Stimulated activated naive CD8-positive, alpha-beta T cell treated with anti-CD3 and anti-CD28 coated beads, Interleukin-15, amount 100 ng/mL, for 72 hours (primary cell): ENCODE data around the gene IFI30.
A peak's percentile ranks its signal among the peaks of the same experiment; 100 is the strongest.
"Not testable (repeated sequence)": the region's sequence is repeated elsewhere in the genome, so short reads cannot be mapped to it uniquely, and the experiment has no call there.

ENCODE experiments used
- ATAC-seq: fragments of 150-1000 bp; cut with Tn5 transposase; 2 replicates; pipeline ENCODE4 v1.10.0; 2021; ENCODE audit warnings: mild to moderate bottlenecking, moderate library complexity
- DNase-seq, 2 donors: peaks; one replicate each; pipeline ENCODE4 v3.0.0; 2021 to 2022
- H3K27ac Mint-ChIP-seq, 2 donors: one replicate each; pipeline ENCODE4 v1.8.0; 2022; ENCODE audit warnings: mild to moderate bottlenecking in 2 of 2, mixed read lengths in 2 of 2, moderate library complexity in 2 of 2
- H3K27me3 Mint-ChIP-seq: one replicate; pipeline ENCODE4 v1.8.0; 2022; ENCODE audit warnings: mixed read lengths
- H3K4me1 Mint-ChIP-seq: one replicate; pipeline ENCODE4 v1.8.0; 2022; ENCODE audit warnings: mild to moderate bottlenecking, mixed read lengths
- H3K4me3 Mint-ChIP-seq, 2 donors: one replicate each; pipeline ENCODE4 v1.8.0; 2022; ENCODE audit warnings: mild to moderate bottlenecking in 2 of 2, mixed read lengths in 2 of 2, moderate library complexity in 1 of 2
- H3K9me3 Mint-ChIP-seq, 2 donors: one replicate each; pipeline ENCODE4 v1.8.0; 2022; ENCODE audit warnings: mixed read lengths in 2 of 2

IFI30 gene

GRCh38 chr19:18202778-18203407 lies 29.3 kb downstream of the IFI30 start:
- no peak overlapping the region for H3K27ac Mint-ChIP-seq
- H3K4me1 Mint-ChIP-seq, result peaks cover 40% of the 10 kb centered on the region
- peaks cover 14% of the 10 kb centered on the region for H3K27me3 Mint-ChIP-seq
- peak overlapping the region; percentile 95 to 96 for H3K4me3 Mint-ChIP-seq
- peak; percentile 21 to 32 for DNase-seq
- H3K9me3 Mint-ChIP-seq, result no peaks in the 10 kb centered on the region
- ATAC-seq, result no peak

DNA sequence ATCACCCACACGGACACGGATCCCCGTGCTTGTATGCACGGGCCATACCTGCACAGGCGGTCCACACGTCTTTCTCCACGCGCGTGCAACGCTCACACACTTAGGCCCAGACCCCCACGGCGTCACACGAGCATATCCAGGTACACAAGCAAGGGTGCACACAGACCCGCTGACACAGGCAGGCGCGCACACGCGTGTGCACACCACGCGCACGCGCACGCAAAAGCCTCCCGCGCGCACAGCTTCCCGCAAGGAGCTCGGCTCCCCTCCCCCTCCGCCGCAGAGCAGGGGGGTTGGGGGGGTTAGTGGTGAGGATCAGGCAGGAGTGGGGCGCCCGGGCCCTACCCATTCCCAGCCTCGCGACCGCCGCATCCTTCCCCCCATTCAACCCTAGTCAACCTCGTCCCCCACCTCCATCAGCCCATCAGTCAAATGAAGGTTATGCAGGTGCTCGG lies 29.8 kb downstream of the IFI30 start:
- peak; percentile 25 for ATAC-seq
- H3K27me3 Mint-ChIP-seq, result peaks cover 19% of the 10 kb centered on the region

DNA sequence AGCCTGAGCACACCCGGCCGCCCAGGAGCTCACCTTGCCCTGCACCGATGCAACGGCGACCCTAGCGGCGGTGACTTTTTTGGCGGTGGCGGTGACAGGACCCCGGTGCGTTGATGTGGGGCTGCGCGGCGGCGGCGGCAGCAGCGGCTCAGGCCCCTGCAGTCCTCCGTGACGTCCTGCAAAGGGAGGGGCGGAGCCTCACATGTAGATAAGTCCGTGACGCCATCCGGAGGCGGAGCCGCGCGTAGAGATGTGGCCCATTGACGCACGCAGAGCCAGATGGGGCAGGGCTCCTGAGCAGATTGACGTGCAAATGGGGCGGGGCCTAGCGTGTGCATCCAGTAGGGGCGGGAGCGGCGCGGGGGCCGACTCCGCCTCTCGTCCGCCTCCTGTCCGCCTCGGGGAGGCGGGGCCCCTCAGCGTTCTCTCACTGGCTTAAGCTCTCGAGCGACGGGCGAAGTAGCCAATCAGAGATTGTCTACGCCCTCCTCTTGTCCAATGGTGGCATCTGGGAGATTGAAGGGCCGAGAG lies 30.3 kb downstream of the IFI30 start, which contains the start of gene RAB3A:
RAB3A (minus strand) TSS at position 180 of the 531 bp plus-strand sequence. CDS start 1,302 bp downstream, outside the sequence.
- H3K27me3 Mint-ChIP-seq, result peaks cover 24% of the 10 kb centered on the region
- H3K4me3 Mint-ChIP-seq, result peak within 1 kb of the TSS; percentile 95 to 96
- peaks cover 44% of the 10 kb centered on the region for H3K4me1 Mint-ChIP-seq
- DNase-seq, result peak; percentile 98 to 99
- peak; percentile 94 for ATAC-seq
- peak within 1 kb of the TSS; percentile 86 to 90 for H3K27ac Mint-ChIP-seq
- no peaks in the 10 kb centered on the region for H3K9me3 Mint-ChIP-seq

More for the DNA sequence above, 29.8 kb downstream of the IFI30 start:
- DNase-seq, result no peak
- peak overlapping the region; percentile 95 to 96 for H3K4me3 Mint-ChIP-seq
- H3K9me3 Mint-ChIP-seq, result no peaks in the 10 kb centered on the region
- H3K27ac Mint-ChIP-seq, result peak overlapping the region; percentile 84 to 90
- peaks cover 41% of the 10 kb centered on the region for H3K4me1 Mint-ChIP-seq

DNA sequence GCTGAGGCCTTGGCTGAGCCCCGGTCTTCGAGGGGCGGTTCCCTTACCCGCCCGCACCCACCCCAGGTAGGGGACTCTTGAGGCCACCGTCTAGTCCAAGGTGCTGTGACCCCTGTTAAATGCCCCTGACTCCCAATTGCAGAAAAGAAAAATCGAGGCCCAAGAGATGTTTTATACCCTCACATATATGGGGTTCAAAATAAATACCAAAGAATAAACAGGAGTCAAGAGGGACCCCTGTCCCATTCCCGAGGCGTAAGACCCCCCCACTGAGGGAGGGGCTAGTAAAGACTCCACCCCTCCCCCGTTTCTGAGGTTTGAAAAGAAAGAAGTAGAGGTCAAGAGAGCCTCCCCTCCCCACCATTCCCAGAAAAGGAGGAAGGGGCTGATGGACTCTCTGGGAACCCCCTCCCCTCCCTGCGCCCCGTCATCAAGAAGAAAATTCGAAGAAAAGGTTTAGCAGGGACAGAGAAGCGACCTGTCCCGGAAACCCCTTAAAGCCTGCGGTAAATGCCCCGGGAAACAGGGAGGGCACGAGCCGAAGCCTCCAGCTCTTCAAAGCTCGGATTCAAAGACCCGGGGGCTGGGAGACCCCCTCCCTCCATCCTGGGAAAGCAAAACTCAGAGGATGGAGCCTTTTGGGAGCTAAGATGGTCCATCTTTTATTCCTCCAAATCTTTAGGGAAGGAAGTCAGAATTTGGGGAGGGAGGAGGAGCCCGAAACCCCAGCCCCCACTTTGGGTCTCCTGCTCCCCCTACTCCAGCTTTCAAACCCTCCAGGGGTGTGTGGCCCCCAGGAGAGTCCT lies 31.0 kb downstream of the IFI30 start:
- peak overlapping the region; percentile 87 to 95 for H3K4me3 Mint-ChIP-seq
- peak overlapping the region; percentile 86 to 90 for H3K27ac Mint-ChIP-seq
- H3K4me1 Mint-ChIP-seq, result peaks cover 44% of the 10 kb centered on the region
- peaks cover 30% of the 10 kb centered on the region for H3K27me3 Mint-ChIP-seq
- ATAC-seq (peak; percentile 24), DNase-seq (peak in 1 of 2 donors; percentile 53)
- H3K9me3 Mint-ChIP-seq, result no peaks in the 10 kb centered on the region

DNA sequence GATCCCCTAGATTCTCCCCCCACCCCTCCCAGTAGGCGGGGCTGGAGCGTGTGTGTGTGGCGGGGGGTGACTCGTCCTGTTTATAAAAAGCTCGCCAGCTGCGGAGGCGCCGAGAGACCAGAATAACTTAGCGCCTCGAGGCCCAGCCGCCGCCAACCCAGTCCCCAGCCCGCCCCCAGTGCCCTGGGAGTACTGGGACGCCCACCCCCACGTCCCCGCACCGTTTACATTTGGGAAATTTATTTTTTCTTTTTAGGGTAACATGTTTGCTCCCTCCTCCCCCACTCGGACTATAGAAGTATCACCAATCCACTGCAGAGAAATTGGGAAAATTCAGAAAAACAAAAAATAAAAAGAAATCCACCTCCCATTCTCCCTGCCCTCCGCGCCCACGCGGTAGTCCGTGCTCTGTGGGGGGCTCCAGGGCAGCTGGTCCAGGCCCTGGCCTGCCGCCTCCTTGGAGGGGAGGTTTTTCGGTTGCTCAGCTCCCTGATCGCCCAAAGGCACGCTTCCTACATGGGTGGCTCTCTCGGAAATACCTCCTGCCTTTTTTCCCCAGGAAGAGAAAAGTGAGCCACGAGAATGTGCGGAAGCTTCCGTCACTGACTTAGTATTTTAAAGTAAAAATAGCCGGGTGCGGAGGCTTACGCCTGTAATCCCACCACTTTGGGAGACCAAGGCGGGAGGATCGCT lies 31.7 kb downstream of the IFI30 start:
- ATAC-seq (no peak), DNase-seq (peak in 1 of 2 donors; percentile 63)
- H3K27ac Mint-ChIP-seq, result peak overlapping the region in 1 of 2 donors; percentile 90
- no peaks in the 10 kb centered on the region for H3K9me3 Mint-ChIP-seq
- peaks cover 44% of the 10 kb centered on the region for H3K4me1 Mint-ChIP-seq
- H3K27me3 Mint-ChIP-seq, result peaks cover 37% of the 10 kb centered on the region
- peak overlapping the region; percentile 87 to 95 for H3K4me3 Mint-ChIP-seq

- peaks cover 42% of the 10 kb centered on the region for H3K27me3 Mint-ChIP-seq
- H3K27ac Mint-ChIP-seq, result no peak overlapping the region
- DNase-seq, result no peak
- ATAC-seq, result no peak
- H3K9me3 Mint-ChIP-seq, result no peaks in the 10 kb centered on the region
- H3K4me1 Mint-ChIP-seq, result peaks cover 44% of the 10 kb centered on the region
- H3K4me3 Mint-ChIP-seq, result no peak overlapping the region
These were observed 32.4 kb downstream of the IFI30 start for GRCh38 chr19:18206018-18206417.

DNA sequence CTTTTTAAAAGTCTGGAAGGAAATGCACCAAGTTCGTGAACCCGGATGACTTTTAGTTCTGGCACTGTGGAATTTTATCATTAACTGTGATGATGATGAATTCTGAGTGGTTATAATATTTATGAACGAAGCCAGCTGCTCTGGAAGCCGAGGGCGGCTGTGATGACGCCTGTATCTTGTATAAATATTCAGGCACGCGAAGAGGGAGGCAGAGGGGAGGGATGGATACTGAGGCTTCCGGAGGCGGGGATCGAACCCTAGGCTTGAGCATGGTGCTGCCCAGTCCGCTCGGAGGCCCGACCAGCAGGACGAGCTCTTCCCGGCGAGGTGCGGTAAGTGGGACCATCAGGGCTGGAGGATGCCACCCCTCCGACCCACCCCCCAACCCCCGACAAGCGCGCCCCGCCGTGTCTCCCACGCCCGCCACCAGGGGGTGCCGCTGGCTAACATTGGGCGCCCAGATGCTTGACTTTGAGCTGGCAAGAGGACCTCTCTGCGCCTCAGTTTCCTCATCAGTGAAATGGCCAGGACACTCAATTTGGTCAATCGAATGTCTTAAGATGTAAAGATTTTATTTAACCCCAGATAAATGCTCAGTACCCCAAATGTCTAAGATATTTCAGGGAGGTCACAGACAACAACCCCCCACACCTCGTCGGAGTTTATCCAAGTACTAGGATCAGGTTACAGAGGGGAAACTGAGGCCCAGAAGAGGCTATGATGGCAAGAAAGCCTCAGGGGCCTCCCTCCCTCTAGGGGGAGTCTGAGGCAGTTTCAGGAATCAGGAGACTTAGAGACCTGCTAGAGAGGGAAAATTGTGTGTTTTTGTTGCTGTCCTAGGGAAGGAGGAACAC lies 34.7 kb downstream of the IFI30 start:
- ATAC-seq (no peak), DNase-seq (peak; percentile 50 to 59)
- H3K9me3 Mint-ChIP-seq, result no peaks in the 10 kb centered on the region
- peaks cover 49% of the 10 kb centered on the region for H3K27me3 Mint-ChIP-seq
- peaks cover 23% of the 10 kb centered on the region for H3K4me1 Mint-ChIP-seq
- no peak overlapping the region for H3K27ac Mint-ChIP-seq
- H3K4me3 Mint-ChIP-seq, result no peak overlapping the region

DNA sequence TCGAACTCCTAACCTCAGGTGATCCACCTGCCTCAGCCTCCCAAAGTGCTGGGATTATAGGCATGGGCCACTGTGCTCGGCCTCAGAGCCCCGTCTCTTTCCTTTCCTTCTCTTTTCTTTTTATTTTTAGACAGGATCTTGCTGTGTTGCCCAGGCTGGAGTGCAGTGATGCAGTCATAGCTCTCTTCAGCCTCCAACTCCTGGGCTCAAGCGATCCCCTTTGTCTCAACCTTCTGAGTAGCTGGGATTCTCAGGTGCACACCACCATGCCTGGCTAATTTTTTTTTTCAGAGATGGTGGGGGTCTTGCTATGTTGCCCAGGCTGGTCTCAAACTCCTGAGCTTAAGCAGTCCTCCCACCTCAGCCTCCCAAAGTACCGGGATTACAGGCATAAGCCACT lies 36.3 kb downstream of the IFI30 start:
- peaks cover 11% of the 10 kb centered on the region for H3K4me1 Mint-ChIP-seq
- not testable (repeated sequence) for H3K4me3 Mint-ChIP-seq, DNase-seq, H3K9me3 Mint-ChIP-seq, H3K27ac Mint-ChIP-seq, ATAC-seq
- peaks cover 49% of the 10 kb centered on the region for H3K27me3 Mint-ChIP-seq

DNA sequence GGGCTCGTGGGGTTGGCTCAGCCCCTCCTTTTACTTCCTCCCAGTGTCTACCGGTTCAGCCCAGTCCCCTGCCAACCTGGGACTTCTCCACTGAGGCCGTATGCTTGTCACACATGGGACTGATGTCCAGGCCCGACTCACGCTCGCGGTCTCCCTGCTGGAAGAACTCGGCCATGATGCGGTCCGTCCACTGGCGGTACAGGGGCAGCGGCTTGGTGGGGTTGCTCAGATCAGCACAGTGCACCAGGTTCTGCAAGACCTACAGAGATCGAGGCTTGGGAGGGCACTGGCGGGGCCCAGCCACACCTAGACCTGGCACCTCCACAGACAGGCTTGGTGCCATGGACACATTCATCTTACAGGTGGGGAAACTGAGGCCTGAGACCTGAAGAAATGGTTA lies 38.1 kb downstream of the IFI30 start:
- ATAC-seq (no peak), DNase-seq (no peak)
- Mint-ChIP-seq H3K4me3 (no peak overlapping the region), H3K27ac (no peak overlapping the region), H3K27me3 (peaks cover 47% of the 10 kb centered on the region), H3K4me1 (peaks cover 10% of the 10 kb centered on the region), H3K9me3 (no peaks in the 10 kb centered on the region)

DNA sequence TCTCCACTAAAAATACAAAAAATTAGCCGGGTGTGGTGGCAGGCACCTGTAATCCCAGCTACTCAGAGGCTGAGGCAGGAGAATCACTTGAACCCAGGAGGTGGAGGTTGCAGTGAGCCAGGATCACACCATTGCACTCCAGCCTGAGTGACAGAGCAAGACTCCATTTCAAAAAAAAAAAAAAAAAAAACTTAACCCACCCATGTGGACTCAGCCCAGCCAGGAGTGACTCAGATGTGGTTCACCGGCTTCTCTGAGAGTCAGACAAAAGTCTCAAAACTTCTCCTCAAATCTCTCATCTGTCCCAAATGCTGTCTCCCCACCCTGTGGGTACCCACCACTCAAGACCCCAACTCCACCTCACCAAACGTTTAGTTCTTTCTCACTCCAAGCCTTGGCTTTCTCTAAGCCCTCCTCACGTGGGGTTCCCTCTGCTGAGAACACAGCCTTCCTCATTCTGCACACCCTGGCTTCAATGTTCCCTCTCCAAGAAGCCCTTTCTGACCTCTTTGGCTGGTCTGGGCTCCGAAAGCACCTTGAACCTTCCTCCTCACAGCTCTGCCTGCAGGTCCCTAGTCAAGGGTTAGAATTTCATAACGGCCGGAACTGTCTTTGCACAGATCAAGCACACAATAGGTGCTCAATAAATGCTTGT lies 41.3 kb downstream of the IFI30 start:
- Mint-ChIP-seq H3K27ac (no peak overlapping the region), H3K4me3 (no peak overlapping the region), H3K27me3 (peaks cover 22% of the 10 kb centered on the region), H3K4me1 (peaks cover 6% of the 10 kb centered on the region), H3K9me3 (no peaks in the 10 kb centered on the region)
- ATAC-seq (no peak), DNase-seq (no peak)

DNA sequence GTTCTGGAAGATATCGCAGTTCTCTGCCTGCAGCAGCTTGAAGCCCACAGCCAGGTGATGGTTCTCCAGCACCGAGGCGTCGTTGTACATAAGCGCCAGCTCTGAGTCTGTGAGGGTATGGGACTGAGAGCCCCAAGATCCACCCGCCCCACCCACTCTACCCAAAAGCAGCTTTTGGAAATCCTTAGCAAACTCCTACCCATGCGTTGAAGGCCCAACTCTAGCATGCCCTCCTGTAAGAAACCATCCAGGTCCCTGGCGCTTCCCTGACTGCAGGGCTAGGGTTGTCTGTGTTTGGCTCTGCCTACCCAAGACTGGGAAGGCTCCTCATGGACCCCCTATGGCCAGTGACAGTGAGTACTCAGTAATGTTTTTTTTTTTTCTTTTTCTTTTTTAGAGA lies 43.2 kb downstream of the IFI30 start:
- Mint-ChIP-seq H3K27me3 (peaks cover 24% of the 10 kb centered on the region), H3K27ac (no peak overlapping the region), H3K9me3 (no peaks in the 10 kb centered on the region), H3K4me1 (peaks cover 17% of the 10 kb centered on the region), H3K4me3 (no peak overlapping the region)
- ATAC-seq, result no peak
- DNase-seq, result no peak

- no peaks in the 10 kb centered on the region for H3K9me3 Mint-ChIP-seq
- ATAC-seq, result no peak
- H3K4me3 Mint-ChIP-seq, result no peak overlapping the region
- H3K27ac Mint-ChIP-seq, result no peak overlapping the region
- no peak for DNase-seq
- H3K27me3 Mint-ChIP-seq, result peaks cover 38% of the 10 kb centered on the region
- peaks cover 17% of the 10 kb centered on the region for H3K4me1 Mint-ChIP-seq
These were observed 44.5 kb downstream of the IFI30 start for GRCh38 chr19:18218159-18218558.

- Mint-ChIP-seq H3K9me3 (no peaks in the 10 kb centered on the region), H3K27me3 (peaks cover 42% of the 10 kb centered on the region)
- ATAC-seq, result no peak
These were observed 45.0 kb downstream of the IFI30 start for GRCh38 chr19:18218600-18218999.

GRCh38 chr19:18219911-18220631 lies 46.5 kb downstream of the IFI30 start:
- H3K4me3 Mint-ChIP-seq, result no peak overlapping the region
- no peak overlapping the region for H3K27ac Mint-ChIP-seq
- H3K27me3 Mint-ChIP-seq, result peaks cover 57% of the 10 kb centered on the region
- H3K4me1 Mint-ChIP-seq, result peaks cover 28% of the 10 kb centered on the region
- no peak for ATAC-seq
- H3K9me3 Mint-ChIP-seq, result no peaks in the 10 kb centered on the region
- no peak for DNase-seq

More at GRCh38 chr19:18218600-18218999, 45.0 kb downstream of the IFI30 start:
- no peak overlapping the region for H3K4me3 Mint-ChIP-seq
- DNase-seq, result no peak
- H3K4me1 Mint-ChIP-seq, result peaks cover 17% of the 10 kb centered on the region
- peak overlapping the region; percentile 8 to 19 for H3K27ac Mint-ChIP-seq
